Fibroblast of skin of back (primary cell): ENCODE data around the gene SLCO2A1.

ENCODE experiments used
- DNase-seq: peaks from one replicate; pipeline ENCODE4 v3.0.0-alpha.2; 2013

SLCO2A1 gene

GRCh38 chr3:133881939-133882825 lies 147.5 kb downstream of the SLCO2A1 start:
- DNase-seq = no peak

DNA sequence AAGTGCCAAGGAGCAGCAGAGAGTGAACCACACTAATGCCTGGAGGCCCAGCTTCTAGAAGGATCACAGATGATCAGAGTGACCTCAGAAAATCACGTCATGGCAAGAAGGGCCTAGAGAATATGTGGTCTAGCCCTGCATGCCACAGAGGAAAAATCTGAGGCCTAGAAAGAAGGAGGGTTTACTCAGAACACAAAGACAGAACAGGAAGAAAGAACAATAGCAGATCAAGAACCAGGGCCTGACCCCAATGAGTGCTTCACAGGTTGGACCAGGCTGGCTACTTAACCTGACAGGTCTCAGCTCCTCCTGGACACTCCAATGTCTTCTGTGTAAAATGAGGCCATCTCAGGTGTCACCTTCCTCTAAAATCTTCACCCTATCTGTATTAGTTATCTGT lies 148.2 kb downstream of the SLCO2A1 start:
- DNase-seq = no peak

GRCh38 chr3:133880886-133881455 lies 148.8 kb downstream of the SLCO2A1 start:
- DNase-seq = no peak

GRCh38 chr3:133880287-133880686 lies 149.4 kb downstream of the SLCO2A1 start:
- no peak for DNase-seq

DNA sequence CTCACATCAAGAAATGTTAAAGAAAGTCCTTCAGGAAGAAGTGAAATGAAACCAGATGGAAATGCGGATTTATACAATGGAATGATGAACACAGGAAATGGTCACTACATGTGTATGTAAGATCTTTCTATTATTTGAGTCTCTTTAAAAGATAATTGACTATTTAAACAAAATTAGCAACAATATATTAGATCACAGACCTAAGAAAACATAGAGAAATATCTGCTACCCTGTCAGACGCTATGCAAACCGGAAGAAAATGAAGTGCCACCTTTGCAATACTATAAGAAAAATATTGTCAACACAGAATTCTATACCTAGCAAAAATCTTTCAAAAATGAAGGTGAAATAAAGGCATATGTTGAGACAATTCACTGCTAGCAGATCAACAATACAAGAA lies 151.2 kb downstream of the SLCO2A1 start:
- DNase-seq = no peak
